Effector memory CD4-positive, alpha-beta T cell (primary cell): ENCODE measurements around the gene NAA80.
"Not testable (repeated sequence)": the region's sequence is repeated elsewhere in the genome, so short reads cannot be mapped to it uniquely, and the experiment has no call there.

Source experiments
- DNase-seq, 3 donors: peaks; one replicate each; pipeline ENCODE4 v3.0.0-alpha.2; 2020
- H3K27ac ChIP-seq: 2 replicates; pipeline ENCODE4 v1.7.0; 2013; ENCODE audit warnings: mild to moderate bottlenecking, low read length, moderate library complexity; ENCODE audit not compliant: insufficient read depth, poor library complexity, severe bottlenecking
- H3K27me3 ChIP-seq: replicated peaks from 2 replicates; pipeline ENCODE4 v1.7.0; 2013; ENCODE audit warnings: mild to moderate bottlenecking, low read length; ENCODE audit not compliant: insufficient read depth, control insufficient read depth, poor library complexity, severe bottlenecking
- H3K36me3 ChIP-seq: 2 replicates; pipeline ENCODE4 v1.7.0; 2013; ENCODE audit warnings: mild to moderate bottlenecking, low read length, moderate library complexity; ENCODE audit not compliant: control insufficient read depth, insufficient read depth
- H3K4me1 ChIP-seq: 2 replicates; pipeline ENCODE4 v1.7.0; 2013; ENCODE audit warnings: low read length, mild to moderate bottlenecking; ENCODE audit not compliant: control insufficient read depth, insufficient read depth, poor library complexity, severe bottlenecking
- H3K4me3 ChIP-seq: 2 replicates; pipeline ENCODE4 v1.7.0; 2013; ENCODE audit warnings: low read length, low read depth, mild to moderate bottlenecking; ENCODE audit not compliant: insufficient read depth, poor library complexity, severe bottlenecking
- H3K9me3 ChIP-seq: 2 replicates; pipeline ENCODE4 v1.7.0; 2013; ENCODE audit warnings: mild to moderate bottlenecking, low read length, moderate library complexity; ENCODE audit not compliant: control insufficient read depth

NAA80 gene

DNA sequence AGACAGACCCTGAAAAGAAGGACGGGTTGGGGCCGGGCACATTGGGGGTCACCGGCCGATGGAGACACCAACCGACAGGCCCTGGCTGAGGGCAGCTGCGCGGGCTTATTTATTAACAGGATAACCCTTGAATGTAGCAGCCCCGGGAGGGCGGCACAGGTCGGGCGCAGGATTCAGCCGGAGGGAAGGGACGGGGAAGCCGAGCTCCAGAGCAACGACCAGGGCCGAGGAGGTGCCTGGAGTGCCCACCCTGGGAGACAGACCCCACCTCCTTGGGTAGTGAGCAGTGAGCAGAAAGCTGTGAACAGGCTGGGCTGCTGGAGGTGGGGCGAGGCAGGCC lies 22.5 kb downstream of the NAA80 start:
- no peak for DNase-seq
- H3K27me3 ChIP-seq = peaks cover 36% of the 10 kb centered on the region
- H3K4me1 ChIP-seq = peaks cover 31% of the 10 kb centered on the region
- H3K4me3 ChIP-seq = no peak overlapping the region
- H3K9me3 ChIP-seq = no peaks in the 10 kb centered on the region
- no peaks in the 10 kb centered on the region for H3K36me3 ChIP-seq
- no peak overlapping the region for H3K27ac ChIP-seq

DNA sequence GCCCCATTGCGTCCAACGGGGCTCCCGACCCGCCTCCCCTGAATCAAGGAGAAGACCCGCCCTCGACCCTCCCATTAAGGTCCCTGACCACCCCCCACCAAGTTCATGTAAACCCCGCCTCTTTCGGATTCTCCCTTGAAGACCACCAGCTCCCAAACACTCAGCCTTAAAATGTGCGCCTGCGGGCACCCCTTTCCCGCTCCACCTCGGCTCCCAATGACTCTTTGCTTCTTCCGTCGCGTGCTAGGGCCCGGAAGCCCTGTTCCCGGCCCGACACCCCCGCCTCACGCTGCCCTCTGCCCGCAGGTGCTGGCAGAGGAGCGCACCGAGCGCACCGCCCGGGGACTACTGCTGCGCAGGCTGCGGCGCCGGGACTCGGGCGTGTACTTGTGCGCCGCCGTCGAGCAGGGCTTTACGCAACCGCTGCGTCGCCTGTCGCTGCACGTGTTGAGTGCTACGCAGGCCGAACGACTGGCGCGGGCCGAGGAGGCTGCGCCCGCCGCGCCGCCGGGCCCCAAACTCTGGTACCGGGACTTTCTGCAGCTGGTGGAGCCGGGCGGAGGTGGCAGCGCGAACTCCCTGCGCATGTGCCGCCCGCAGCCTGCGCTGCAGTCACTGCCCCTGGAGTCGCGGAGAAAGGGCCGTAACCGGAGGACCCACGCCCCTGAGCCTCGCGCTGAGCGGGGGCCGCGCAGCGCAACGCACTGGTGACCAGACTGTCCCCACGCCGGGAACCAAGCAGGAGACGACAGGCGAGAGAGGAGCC lies 23.0 kb downstream of the NAA80 start:
- H3K27ac ChIP-seq = no peak overlapping the region
- H3K36me3 ChIP-seq = no peaks in the 10 kb centered on the region
- H3K4me1 ChIP-seq = peaks cover 31% of the 10 kb centered on the region
- no peak overlapping the region for H3K4me3 ChIP-seq
- no peaks in the 10 kb centered on the region for H3K9me3 ChIP-seq
- DNase-seq = no peak
- peaks cover 36% of the 10 kb centered on the region for H3K27me3 ChIP-seq

DNA sequence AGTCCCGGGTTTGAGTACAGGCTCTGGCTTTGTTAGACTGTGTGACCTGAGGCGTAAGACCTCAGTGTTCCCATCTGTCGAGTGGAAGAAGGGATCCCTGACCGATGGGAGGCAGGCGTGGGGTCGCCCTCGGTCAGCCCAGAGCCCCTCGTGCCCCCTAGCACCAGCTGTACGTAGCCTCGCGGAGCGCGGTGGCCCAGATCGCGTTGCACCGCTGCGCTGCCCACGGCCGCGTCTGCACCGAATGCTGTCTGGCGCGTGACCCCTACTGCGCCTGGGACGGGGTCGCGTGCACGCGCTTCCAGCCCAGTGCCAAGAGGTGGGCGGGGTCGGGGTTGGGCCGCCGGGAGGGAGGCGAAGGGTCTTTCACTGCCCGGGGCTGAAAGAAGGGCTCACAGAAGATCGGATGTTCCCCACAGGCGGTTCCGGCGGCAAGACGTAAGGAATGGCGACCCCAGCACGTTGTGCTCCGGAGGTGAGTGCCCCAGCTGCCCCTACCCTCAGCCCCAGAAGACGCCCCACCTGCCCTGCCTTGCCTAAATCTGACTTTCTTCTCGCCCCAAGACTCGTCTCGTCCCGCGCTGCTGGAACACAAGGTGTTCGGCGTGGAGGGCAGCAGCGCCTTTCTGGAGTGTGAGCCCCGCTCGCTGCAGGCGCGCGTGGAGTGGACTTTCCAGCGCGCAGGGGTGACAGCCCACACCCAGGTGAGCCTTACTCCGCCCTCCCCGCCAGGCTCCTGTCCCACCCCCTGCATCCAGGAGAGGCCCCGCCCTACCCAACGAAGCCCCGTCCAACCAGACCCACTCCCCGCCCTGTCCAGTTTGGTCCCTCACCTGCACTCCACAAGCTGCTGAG lies 23.8 kb downstream of the NAA80 start:
- peaks cover 31% of the 10 kb centered on the region for H3K4me1 ChIP-seq

DNA sequence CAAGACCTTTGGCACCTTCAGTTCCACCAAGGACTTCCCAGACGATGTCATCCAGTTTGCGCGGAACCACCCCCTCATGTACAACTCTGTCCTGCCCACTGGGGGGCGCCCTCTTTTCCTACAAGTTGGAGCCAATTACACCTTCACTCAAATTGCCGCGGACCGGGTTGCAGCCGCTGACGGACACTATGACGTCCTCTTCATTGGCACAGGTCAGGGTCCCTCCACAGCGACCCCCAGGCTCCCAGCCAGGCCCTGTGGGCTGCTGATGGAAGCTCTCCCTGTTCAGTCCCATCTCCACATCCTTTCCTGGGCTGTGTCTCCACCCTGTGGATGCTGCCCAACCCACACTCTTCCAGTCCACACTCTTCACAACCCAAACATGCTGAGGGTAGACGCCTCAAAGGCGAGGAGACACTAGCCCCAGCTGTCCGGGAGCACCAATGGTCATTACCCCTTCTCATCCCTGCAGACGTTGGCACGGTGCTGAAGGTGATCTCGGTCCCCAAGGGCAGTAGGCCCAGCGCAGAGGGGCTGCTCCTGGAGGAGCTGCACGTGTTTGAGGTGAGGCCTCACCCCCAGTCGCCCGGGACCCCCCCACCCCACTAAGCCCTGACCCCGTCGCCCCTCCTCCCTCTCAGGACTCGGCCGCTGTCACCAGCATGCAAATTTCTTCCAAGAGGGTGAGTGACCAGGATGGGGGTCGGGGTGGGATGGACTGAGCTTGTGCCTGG lies 24.7 kb downstream of the NAA80 start:
- Histone ChIP-seq H3K36me3 (no peaks in the 10 kb centered on the region), H3K27me3 (peaks cover 36% of the 10 kb centered on the region), H3K4me1 (peaks cover 31% of the 10 kb centered on the region), H3K27ac (no peak overlapping the region), H3K9me3 (no peaks in the 10 kb centered on the region), H3K4me3 (no peak overlapping the region)
- DNase-seq = peak; percentile 42 to 50 (median 44)

More for the DNA sequence above, 23.8 kb downstream of the NAA80 start:
- Histone ChIP-seq H3K27ac (no peak overlapping the region), H3K9me3 (no peaks in the 10 kb centered on the region), H3K4me3 (no peak overlapping the region), H3K36me3 (no peaks in the 10 kb centered on the region), H3K27me3 (peaks cover 36% of the 10 kb centered on the region)
- no peak for DNase-seq

DNA sequence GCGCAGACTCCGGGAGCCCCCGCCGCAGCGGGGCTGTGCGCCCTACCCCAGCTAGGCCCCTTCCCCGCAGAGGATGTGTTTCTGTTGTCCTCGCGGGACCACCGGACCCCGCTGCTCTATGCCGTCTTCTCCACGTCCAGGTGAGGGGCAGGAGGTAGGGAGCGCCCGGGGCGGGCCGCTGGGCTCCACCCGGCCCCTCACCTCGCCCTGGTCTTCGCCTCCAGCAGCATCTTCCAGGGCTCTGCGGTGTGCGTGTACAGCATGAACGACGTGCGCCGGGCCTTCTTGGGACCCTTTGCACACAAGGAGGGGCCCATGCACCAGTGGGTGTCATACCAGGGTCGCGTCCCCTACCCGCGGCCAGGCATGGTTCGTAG lies 25.5 kb downstream of the NAA80 start:
- Histone ChIP-seq H3K4me1 (peaks cover 31% of the 10 kb centered on the region), H3K4me3 (no peak overlapping the region), H3K27ac (no peak overlapping the region), H3K9me3 (no peaks in the 10 kb centered on the region), H3K36me3 (no peaks in the 10 kb centered on the region), H3K27me3 (peaks cover 36% of the 10 kb centered on the region)
- no peak for DNase-seq

DNA sequence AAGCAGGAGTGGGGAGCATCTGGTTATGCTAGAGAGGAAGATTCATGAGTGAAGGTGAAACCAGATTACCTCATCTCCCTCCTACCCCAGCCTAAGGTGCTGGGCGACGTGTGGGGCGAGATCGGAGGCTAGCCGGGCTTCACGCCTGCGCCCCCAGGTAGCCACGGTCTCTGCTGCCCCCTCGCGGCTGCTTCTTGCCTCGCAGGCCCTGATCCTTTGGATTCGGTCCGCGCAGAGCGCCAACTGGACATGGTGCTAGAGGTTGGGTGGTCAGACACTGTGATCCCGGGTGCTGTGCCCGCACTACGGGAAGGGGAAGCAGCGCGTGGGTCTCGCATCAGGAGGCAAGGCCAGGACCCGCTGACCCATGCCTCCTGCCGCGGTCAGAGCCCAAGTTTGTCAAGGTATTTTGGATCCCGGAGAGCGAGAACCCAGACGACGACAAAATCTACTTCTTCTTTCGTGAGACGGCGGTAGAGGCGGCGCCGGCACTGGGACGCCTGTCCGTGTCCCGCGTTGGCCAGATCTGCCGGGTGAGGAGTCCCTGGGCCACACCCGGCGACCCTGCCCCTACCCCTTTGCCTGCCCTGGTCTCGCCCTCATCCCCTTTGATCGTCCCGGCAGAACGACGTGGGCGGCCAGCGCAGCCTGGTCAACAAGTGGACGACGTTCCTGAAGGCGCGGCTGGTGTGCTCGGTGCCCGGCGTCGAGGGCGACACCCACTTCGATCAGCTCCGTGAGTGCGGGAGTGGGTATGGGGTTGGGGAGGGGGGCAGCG lies 26.1 kb downstream of the NAA80 start:
- Histone ChIP-seq H3K36me3 (no peaks in the 10 kb centered on the region), H3K27ac (no peak overlapping the region), H3K4me1 (peaks cover 31% of the 10 kb centered on the region), H3K9me3 (no peaks in the 10 kb centered on the region), H3K27me3 (peaks cover 36% of the 10 kb centered on the region), H3K4me3 (peak overlapping the region; percentile 23)
- peak; percentile 63 to 80 (median 73) for DNase-seq

DNA sequence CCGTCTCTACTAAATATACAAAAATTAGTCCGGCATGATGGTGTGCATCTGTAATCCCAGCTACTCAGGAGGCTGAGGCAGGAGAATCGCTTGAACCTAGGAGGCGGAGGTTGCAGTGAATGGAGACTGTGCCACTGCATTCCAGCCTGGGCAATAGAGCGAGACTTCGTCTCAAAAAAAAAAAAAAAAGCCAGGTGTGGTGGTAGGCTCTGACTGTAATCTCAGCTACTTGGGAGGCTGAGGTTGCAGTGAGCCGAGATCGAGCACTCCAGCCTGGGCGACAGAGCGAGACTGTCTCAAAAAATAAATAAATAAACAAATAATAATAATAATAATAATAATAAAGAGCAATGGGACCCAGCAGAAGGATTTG lies 26.7 kb downstream of the NAA80 start:
- not testable (repeated sequence) for H3K4me3 ChIP-seq, H3K9me3 ChIP-seq, H3K27ac ChIP-seq, H3K36me3 ChIP-seq, DNase-seq
- H3K4me1 ChIP-seq = peaks cover 31% of the 10 kb centered on the region
- H3K27me3 ChIP-seq = peaks cover 36% of the 10 kb centered on the region

DNA sequence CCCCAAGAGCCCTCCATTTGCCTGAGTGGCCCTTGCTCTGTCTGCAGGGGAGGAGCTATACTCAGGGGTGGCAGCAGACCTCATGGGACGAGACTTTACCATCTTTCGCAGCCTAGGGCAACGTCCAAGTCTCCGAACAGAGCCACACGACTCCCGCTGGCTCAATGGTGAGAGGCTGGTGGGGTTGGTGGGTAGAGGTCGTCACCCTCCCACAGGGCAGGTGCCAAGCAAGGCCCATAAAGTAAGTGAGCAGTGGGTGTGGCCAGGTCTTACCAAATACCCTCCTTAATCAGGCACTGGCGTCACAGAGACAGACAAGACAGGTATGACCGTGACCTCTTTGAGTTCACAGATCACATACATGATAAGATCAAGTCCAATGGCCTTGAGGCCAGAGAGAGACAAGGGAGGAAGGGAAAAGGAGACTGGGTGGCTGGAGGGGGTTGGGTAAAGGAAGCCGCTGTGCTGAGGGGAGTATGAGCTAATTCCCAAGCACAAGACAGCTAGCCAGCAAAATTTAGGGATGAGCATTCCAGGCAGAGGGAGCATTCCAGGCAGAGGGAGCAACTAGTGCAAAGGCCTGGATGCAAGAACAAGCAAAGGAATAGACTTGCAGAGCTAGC lies 27.8 kb downstream of the NAA80 start:
- H3K9me3 ChIP-seq = no peaks in the 10 kb centered on the region
- peaks cover 37% of the 10 kb centered on the region for H3K27me3 ChIP-seq

DNA sequence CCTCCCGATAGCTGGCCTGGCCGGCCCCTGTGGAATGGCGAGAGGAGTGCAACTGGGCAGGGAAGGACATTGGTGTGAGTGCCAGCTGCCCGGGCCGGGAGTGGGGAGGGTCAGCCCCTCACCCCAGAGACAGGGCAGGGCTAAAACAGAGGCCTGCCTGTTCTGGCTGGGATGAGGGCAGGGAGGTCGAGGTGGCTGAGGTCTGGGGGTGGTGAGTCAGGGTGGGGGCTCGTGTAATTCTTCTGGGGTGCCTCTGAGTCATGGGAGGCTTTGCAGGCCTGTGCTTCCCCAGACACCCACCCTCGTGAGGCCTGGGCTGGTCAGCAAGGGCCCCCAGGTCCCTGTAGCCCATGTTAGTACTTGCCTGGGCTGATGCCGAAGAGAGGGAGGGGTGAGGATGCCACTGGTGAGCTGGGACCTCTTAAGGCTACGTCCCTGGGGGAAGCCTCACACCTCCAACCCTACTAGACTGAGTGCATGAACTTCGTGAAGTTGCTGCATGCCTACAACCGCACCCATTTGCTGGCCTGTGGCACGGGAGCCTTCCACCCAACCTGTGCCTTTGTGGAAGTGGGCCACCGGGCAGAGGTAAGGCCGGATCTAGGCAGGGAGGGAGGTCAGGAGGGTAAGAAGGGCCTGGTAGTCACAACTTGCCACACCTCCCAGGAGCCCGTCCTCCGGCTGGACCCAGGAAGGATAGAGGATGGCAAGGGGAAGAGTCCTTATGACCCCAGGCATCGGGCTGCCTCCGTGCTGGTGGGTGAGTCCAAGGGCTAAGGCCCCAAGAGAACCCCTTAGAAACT lies 28.6 kb downstream of the NAA80 start:
- DNase-seq = no peak
- Histone ChIP-seq H3K36me3 (no peaks in the 10 kb centered on the region), H3K9me3 (no peaks in the 10 kb centered on the region), H3K27me3 (peaks cover 29% of the 10 kb centered on the region), H3K4me3 (no peak overlapping the region), H3K4me1 (peaks cover 21% of the 10 kb centered on the region), H3K27ac (no peak overlapping the region)

More for the DNA sequence above, 27.8 kb downstream of the NAA80 start:
- no peak for DNase-seq
- Histone ChIP-seq H3K36me3 (no peaks in the 10 kb centered on the region), H3K4me1 (peaks cover 29% of the 10 kb centered on the region), H3K4me3 (no peak overlapping the region), H3K27ac (no peak overlapping the region)
